Stomach (tissue), 4 donors: Measurements from ENCODE around the gene DLGAP1.

Source experiments
- CTCF ChIP-seq, 7 experiments: fragments of 450-650 bp in 4 of 7; fragments of 200-600 bp in 3 of 7; sonication (generic) in 3 of 7; IDR thresholded peaks; one replicate each; pipeline ENCODE4 v1.5.1; 2016 to 2019; ENCODE audit warnings: antibody characterized with exemption in 7 of 7, control low read depth in 2 of 7, mild to moderate bottlenecking in 1 of 7
- EP300 ChIP-seq: sonication (generic); formaldehyde crosslinking; IDR thresholded peaks from one replicate; pipeline ENCODE4 v1.6.1; 2017; ENCODE audit warnings: antibody characterized with exemption
- POLR2A ChIP-seq, 4 donors: fragments of 450-650 bp; IDR thresholded peaks; one replicate each; pipeline ENCODE4 v1.6.1; 2016; ENCODE audit warnings: antibody characterized with exemption in 4 of 4, control low read depth in 2 of 4, mild to moderate bottlenecking in 1 of 4, moderate library complexity in 1 of 4
- POLR2AphosphoS5 ChIP-seq, 3 donors: sonication (generic); formaldehyde crosslinking; IDR thresholded peaks; one replicate each; pipeline ENCODE4 v1.6.1; 2016; ENCODE audit warnings: antibody characterized with exemption in 3 of 3

- peak in 2 of 3 donors; percentile 76 to 84 for TF ChIP-seq POLR2AphosphoS5 (IDR thresholded peaks at IDR 0.05)
- TF ChIP-seq CTCF (IDR thresholded peaks at IDR 0.05), result peak in 3 of 7 experiments; percentile 8 to 37 (median 28)
- TF ChIP-seq POLR2A (IDR thresholded peaks at IDR 0.05), result no peak
- TF ChIP-seq EP300, result no peak
Measured at GRCh38 chr18:3773303-3773702, 681.8 kb downstream of the DLGAP1 start.
